Activated CD8-positive, alpha-beta memory T cell treated with anti-CD3 and anti-CD28 coated beads, Interleukin-2, amount 50 U/mL, for 1 hour (primary cell): Measurements from ENCODE around the gene CCDC170.

Experiments used
- DNase-seq: peaks from one replicate; pipeline ENCODE4 v3.0.0-alpha.2; 2020; ENCODE audit errors: extremely low read depth

Gene CCDC170

GRCh38 chr6:151546941-151547659, 53.3 kb downstream of the CCDC170 start:
- no peak for DNase-seq

GRCh38 chr6:151548201-151548600, 54.4 kb downstream of the CCDC170 start:
- no peak for DNase-seq

- DNase-seq: no peak
These were observed 56.0 kb downstream of the CCDC170 start for GRCh38 chr6:151549790-151550189.

GRCh38 chr6:151550618-151551017, 56.8 kb downstream of the CCDC170 start:
- DNase-seq: no peak

- no peak for DNase-seq
These were observed 57.5 kb downstream of the CCDC170 start for GRCh38 chr6:151551223-151551857.

DNA sequence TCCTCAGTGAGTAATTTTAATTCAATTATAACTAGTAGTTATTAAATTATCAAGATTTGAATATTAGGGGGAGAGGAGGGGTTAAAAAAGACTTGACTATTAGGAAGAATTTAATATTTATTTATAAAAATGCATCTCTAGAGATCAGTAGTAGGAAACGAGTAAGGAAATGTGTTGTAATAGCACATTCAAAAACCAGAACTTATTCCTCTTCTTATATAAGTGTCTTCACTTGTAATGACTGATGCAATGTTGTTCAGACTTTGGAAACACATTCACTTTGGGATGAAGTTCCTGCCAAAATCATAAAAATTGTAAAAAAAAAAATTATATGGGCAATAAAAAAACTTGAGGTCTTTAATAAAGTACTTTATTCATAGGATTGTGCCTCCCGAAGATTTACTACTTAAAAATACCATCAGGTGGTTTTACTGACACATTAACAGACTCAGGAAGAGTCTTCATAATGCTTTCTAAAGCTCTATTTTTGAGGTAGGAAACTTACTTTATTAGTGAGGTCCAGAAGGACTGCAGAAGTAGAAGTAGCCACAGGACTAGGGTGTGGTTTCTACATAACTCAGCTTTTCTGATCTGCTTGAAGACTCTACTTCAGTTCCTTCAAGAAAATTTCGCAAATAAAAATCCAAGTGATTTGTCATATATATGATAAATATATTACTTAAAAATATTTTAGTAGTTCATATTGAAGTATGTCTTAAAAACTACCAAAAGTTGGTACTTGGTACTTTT, 59.8 kb downstream of the CCDC170 start:
- no peak for DNase-seq

DNA sequence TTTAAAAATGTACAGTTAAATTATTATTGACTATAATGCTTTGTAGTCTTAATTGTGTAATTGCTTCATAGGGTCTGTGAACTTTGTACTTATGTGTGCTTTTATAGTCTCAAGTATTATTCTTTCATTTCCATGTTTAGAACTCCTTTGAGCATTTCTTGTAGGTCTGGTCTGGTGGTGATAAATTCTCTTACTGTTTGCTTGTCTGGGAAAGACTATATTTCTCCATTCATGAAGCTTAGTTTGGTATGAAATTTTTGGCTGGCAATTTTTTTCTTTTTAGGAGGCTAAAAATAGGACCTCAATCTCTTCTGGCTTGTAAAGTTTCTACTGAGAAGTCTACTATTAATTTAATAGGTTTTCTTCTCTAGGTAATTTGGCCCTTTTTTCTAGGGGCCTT, 67.4 kb downstream of the CCDC170 start:
- DNase-seq: no peak

DNA sequence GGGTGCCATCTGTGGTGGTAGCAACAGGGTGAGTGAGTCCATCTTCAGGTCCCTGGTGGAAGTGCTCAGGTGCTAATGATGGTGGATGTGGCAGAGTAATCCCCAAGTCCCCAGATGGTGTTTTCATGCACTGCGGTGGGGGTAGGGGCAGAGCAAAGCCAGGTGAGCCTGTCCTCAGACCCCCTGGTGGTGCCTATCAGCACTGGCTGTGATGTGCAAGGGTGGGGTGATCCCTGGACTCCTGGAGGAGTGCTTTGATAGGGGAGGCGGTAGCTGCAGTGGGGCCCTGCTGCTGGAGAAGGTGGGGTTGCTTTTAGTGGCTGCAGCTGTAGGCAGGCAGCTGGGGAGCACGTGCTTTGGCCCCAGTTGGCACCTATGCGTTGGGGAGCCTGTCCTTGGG, 70.8 kb downstream of the CCDC170 start:
- DNase-seq: no peak

GRCh38 chr6:151565940-151566339, 72.1 kb downstream of the CCDC170 start:
- no peak for DNase-seq

DNA sequence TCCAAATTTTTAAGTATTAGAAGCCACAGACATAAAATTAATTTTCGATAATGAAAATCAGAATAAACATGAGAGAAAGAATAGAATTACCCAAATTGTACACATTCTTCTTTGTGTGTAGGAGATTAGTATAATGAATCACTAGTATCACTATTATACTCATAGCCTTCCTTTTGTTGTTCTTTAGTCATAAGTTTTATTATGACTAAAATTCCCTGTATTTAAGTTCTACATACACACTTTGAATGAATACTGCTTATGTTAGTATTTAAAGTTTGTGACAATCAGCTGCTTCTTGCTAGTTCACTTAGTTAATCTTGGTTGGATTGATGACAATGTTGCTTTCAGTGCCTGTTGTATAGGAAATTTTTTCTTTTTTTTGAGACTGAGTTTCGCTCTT, 72.7 kb downstream of the CCDC170 start:
- no peak for DNase-seq

DNA sequence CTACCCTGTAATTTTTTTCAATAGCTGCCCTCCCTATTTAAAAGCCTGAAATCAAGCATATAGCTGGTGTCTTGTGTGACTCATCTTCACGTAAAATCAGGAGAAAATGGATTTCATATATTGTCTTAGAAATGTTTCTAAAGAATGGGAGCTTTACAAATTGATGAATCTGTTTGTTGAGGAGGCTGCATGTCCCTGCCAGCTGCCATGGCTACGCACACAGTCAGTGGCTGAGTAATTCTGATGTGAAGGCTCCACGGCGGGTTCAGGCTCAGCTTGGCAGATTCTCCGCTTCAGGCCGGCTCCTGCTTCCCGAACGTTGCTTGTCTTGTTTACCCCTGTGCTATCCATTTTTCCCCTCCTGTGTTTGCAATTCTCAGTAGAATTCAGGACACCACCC, 82.8 kb downstream of the CCDC170 start:
- no peak for DNase-seq

DNA sequence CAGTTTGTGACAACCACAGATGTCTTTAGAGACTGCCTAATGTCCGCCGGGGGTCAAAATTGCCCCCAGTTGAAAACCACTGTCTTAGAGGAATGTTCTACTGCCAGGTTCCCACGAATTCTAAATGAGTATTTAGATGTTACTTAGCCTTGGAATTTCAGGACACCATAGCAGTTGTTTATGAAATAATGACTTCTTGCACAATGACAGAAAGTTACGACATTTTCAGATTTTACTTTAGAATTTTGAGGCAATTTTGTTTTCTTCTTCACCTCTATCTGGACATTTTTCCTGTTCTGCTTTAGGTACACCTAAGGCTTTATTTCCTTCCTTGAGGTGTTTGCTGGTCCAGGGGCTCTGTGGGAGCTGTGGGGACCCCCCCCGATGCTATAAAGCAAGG, 83.4 kb downstream of the CCDC170 start:
- DNase-seq: no peak

DNA sequence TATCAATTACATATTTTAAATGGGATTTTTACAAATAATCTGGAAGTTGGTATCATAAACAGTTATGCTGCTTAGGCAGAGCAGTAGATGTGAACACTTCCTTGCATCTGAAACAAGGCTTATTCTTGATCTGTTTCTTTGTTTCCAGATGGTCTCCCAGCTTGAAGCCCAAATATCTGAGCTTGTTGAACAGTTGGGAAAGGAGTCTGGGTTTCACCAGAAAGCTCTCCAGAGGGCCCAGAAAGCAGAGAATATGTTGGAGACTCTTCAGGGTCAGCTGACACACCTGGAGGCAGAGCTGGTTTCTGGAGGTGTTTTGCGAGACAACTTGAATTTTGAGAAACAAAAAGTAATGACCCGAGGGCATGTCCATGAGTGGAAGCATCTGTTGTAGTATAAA, 91.9 kb downstream of the CCDC170 start:
- DNase-seq: no peak

DNA sequence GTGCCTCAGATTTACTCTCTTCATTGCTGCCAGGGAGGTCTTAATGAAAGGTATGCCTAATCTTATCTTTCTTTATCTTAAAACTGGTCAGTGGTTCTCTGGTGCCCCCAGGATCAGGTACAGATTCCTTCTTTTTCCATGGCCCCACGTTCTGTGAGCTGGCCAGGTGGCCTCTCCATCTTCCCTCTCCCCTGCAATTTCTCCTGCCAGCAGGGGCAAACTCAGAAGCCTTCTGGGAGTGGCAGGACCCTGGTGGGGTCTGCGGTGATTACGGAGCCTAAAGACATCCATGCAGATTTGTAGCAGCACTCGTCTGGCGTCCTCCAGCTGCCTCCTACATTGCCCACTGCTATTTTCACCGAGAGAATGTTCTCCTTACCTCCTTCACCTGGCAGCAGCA, 95.8 kb downstream of the CCDC170 start:
- DNase-seq: no peak

GRCh38 chr6:151590742-151591141, 96.9 kb downstream of the CCDC170 start:
- no peak for DNase-seq

GRCh38 chr6:151592449-151593159, 98.8 kb downstream of the CCDC170 start:
- DNase-seq: no peak

DNA sequence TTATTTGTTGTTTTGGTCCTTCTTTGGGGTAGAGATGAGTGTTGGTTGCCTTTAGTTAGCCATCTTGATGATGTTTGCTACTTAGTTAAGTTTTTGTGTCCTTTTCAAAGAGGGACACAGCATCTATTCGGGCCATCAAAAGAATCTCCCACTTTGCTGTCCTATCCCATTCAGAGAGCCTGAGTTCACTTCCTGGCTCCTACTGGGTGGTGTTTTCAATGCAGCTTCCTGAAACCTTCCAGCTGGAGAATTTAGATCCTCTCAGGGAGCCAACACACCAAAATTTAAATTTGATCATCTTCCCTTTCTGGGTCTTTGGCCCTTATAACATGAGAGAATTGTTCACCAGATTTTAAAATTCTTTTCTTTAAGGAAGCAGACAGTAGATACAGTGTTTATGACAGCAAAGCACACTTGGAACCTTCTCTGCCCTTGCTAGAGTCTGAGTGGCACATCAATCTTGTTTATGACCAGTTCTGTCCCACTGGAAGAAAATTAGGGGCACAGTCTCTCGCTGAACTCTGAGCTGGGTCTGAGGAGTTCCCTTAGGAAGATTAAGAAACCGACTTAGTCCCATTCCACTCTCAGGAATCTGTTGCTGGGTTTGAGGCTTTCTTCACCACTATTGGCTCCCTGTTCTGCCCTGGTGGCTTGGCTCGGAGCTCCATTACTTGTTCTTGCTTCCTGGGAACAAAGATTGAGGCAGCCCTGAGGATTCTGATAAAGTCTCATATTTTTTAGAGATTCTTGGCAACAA, 115.5 kb downstream of the CCDC170 start:
- DNase-seq: no peak

- DNase-seq: no peak
These were observed 116.5 kb downstream of the CCDC170 start for GRCh38 chr6:151610326-151610725.

DNA sequence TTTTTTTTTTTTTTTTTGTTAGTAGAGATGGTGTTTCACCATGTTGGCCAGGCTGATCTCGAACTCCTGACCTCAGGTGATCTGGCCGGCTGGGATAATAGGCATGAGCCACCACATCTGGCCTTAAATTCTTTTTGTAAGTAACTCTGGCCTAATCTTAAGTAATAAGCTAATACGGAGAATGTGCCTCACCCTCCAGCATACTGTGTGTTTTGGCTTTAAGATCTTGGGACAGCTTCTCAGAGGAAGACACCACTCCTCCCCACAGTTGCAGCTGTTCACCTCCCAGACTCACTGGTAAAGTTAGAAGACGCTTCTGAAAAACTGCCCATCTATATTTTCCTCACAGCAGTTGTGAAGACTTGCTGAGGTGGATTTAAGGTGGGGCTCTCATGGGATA, 120.8 kb downstream of the CCDC170 start:
- DNase-seq: no peak

GRCh38 chr6:151616091-151616513, 122.3 kb downstream of the CCDC170 start:
- no peak for DNase-seq

DNA sequence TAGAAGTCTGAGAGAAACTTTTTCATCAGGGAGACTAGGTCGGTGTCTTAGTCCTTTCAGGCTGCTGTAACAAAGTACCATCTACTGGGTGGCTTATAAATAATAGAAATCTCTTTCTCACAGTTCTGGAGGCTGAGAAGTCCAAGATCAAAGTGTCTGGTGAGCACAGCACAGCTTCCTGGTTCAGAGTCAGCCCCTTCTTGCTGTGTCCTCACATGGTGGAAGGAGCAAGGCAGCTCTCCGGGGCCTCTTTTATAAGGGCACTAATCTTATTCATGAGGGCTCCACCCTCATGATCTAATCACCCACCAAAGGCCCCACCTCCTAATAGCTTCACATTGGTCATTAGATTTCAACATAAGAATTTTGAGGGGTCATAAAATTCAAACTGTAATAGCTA, 122.8 kb downstream of the CCDC170 start:
- no peak for DNase-seq

GRCh38 chr6:151617539-151617938, 123.7 kb downstream of the CCDC170 start:
- no peak for DNase-seq
